Measurements from ENCODE around the gene TIGIT.

DNA sequence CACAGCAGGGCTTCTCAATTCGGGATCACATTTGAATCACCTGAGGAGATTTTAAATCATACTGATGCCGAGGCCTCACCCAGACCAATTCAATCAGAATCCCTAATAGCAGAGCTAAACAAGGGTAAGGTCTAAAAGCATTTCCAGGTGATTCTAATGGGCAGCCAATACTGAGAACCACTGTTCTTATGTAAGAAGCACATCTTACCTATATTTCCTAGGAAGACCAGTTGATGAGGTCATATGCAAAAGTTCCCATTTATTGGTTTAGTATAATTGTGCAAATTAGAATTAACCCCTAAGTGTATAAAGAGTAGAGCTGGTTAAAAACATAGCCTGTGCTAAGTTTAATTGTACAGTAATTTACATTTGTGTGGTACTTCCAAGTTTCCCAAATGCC lies 2.1 kb downstream of the TIGIT start:
- TF ChIP-seq, protein P1, sequence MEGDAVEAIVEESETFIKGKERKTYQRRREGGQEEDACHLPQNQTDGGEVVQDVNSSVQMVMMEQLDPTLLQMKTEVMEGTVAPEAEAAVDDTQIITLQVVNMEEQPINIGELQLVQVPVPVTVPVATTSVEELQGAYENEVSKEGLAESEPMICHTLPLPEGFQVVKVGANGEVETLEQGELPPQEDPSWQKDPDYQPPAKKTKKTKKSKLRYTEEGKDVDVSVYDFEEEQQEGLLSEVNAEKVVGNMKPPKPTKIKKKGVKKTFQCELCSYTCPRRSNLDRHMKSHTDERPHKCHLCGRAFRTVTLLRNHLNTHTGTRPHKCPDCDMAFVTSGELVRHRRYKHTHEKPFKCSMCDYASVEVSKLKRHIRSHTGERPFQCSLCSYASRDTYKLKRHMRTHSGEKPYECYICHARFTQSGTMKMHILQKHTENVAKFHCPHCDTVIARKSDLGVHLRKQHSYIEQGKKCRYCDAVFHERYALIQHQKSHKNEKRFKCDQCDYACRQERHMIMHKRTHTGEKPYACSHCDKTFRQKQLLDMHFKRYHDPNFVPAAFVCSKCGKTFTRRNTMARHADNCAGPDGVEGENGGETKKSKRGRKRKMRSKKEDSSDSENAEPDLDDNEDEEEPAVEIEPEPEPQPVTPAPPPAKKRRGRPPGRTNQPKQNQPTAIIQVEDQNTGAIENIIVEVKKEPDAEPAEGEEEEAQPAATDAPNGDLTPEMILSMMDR (conservative IDR thresholded peaks at IDR 0.05): no peak
- TF ChIP-seq EZH2 (IDR thresholded peaks at IDR 0.05; ENCODE audit: low read depth): no peak

Data from PC-9 (cell line).